ENCODE measurements around the gene LSAMP. TPM values are rescaled to one million over a fixed set of nuclear protein-coding genes. Genes with fewer than 3 reads are reported as not detected.

Gene LSAMP
- total and polyA plus RNA-seq, 2 experiments from 2014 or later, result 2.0 to 2.9 TPM

- Mint-ChIP-seq H3K36me3 (ENCODE audit: low read depth) (no peaks in the 10 kb centered on the region), H3K9me3 (no peaks in the 10 kb centered on the region), H3K27me3 (ENCODE audit: insufficient read depth, low read depth, poor library complexity) (no peaks in the 10 kb centered on the region), H3K4me3 (no peak overlapping the region), H3K27ac (no peak overlapping the region), H3K4me1 (peaks cover 5% of the 10 kb centered on the region; the same call in 2 of the 3 replicates)
- H3K36me3 ChIP-seq (ENCODE audit: insufficient read depth), result no peaks in the 10 kb centered on the region
- no peak overlapping the region for H3K4me2 ChIP-seq
- DNase-seq (ENCODE audit: low spot score), result no peak
- no peaks in the 10 kb centered on the region for H3K9me2 ChIP-seq (ENCODE audit: insufficient read depth)
- ATAC-seq, result no peak
- H3K4me1 ChIP-seq (ENCODE audit: insufficient read depth), result no peaks in the 10 kb centered on the region
- H3K79me2 ChIP-seq (replicated peaks; ENCODE audit: insufficient read depth), result no peaks in the 10 kb centered on the region
- H4K20me1 ChIP-seq (replicated peaks; ENCODE audit: insufficient read depth), result no peaks in the 10 kb centered on the region
- no peak overlapping the region for H3K27ac ChIP-seq (ENCODE audit: low read depth)
- no peak overlapping the region for H3K4me3 ChIP-seq
- H3K27me3 ChIP-seq (ENCODE audit: insufficient read depth), result no peaks in the 10 kb centered on the region
- H3F3A ChIP-seq (replicated peaks; ENCODE audit: low read depth), result no peaks in the 10 kb centered on the region
- TF ChIP-seq CTCF (conservative IDR thresholded peaks at IDR 0.05; ENCODE audit: low read depth in 2 of 2) (no peak), EZH2 (IDR thresholded peaks at IDR 0.05; ENCODE audit: low read depth, unreplicated experiment) (no peak), ZNF331 (CRISPR knock-in tag; IDR thresholded peaks at IDR 0.05; ENCODE audit: low read depth) (no peak), ZNF114 (CRISPR knock-in tag; IDR thresholded peaks at IDR 0.05) (no peak), EZH2phosphoT487 (IDR thresholded peaks at IDR 0.05; ENCODE audit: unreplicated experiment) (no peak), POLR2AphosphoS5 (IDR thresholded peaks at IDR 0.05; ENCODE audit: low read depth) (no peak), REST (IDR thresholded peaks at IDR 0.05; ENCODE audit: unreplicated experiment) (no peak), ZNF462 (CRISPR knock-in tag; IDR thresholded peaks at IDR 0.05) (no peak), NANOG (IDR thresholded peaks at IDR 0.05; ENCODE audit: borderline replicate concordance) (no peak), ETS1 (IDR thresholded peaks at IDR 0.05) (no peak), STAT1 (IDR thresholded peaks at IDR 0.05; ENCODE audit: unreplicated experiment) (no peak), JUNB (IDR thresholded peaks at IDR 0.05; ENCODE audit: unreplicated experiment) (no peak)
- H2AFZ ChIP-seq, result no peak overlapping the region
These were observed 539.4 kb downstream of the LSAMP start for GRCh38 chr3:115905871-115906270.
